Adrenal gland (tissue), 5 donors: ENCODE results near the gene KLK14.

Source experiments
- CTCF ChIP-seq, 6 experiments: fragments of 450-650 bp in 4 of 6; fragments of 200-600 bp in 2 of 6; sonication (generic) in 1 of 6; IDR thresholded peaks; 1 replicate in 5 of 6; 2 replicates in 1 of 6; pipeline versions ENCODE4 v1.5.1 to v1.8.0; 2016 to 2021; ENCODE audit warnings: antibody characterized with exemption in 6 of 6, mild to moderate bottlenecking in 2 of 6, moderate library complexity in 1 of 6
- POLR2A ChIP-seq, 2 donors: fragments of 450-650 bp; IDR thresholded peaks; one replicate each; pipeline ENCODE4 v1.6.1; 2017; ENCODE audit warnings: antibody characterized with exemption in 2 of 2, mild to moderate bottlenecking in 2 of 2, moderate library complexity in 1 of 2
- donor health status: DM: no; HTN: no; CAD: no.

GRCh38 chr19:51091895-51092873 lies 9.5 kb upstream of the KLK14 start:
- TF ChIP-seq CTCF (IDR thresholded peaks at IDR 0.05) = no peak
- TF ChIP-seq POLR2A (IDR thresholded peaks at IDR 0.05) = no peak
